NCI-H748 treated with DMSO at 0.1 percent for 48 hours (cell line): ENCODE data around the gene LZTS3.
"Not testable (repeated sequence)": the region's sequence is repeated elsewhere in the genome, so short reads cannot be mapped to it uniquely, and the experiment has no call there.

Experiments
- DNase-seq: peaks from one replicate; lab custom pipeline; 2025; lab: John Stamatoyannopoulos, UW

Gene LZTS3

DNA sequence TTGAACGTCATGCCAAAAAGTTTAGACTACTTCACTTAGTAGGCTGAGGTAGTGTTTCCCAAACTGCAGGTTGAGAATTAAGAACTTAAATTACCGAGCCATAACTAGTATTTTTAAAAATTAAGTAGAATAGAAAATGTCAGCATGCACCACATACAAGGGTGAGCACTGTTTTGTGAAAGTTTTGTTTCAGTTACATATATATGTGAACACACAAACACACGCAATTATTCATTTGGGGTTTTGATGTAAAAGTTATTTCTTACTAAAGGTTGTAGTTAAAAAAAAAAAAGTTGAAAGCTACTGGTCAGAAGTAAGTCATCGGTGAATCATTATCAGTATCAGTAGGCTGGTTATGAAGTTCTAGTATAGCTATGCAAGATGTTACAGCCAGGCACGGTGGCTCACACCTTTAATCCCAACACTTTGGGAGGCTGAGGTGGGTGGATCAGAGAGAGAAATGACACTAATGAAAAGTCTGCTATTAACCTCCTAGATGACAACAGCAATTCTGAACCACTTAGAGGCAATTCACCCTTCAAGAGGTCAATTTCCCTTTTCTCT, 37.8 kb downstream of the LZTS3 start:
- DNase-seq = no peak

DNA sequence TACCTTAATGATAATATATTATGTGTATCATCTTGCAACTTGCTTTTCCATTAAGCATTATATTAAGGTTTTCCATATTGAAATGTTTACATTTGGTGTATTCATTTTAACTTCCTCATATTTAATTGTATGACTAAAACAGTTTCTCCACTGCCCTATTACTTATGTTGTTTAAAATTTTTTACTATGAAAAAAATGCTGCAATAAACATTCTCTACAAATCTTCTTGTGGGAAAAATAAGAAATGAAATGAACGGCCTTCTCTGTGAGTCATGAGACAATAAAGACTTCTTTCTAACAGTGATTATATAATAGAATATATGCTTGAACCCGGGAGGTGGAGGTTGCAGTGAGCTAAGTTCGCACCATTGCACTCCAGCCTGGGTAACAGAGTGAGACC, 39.2 kb downstream of the LZTS3 start:
- no peak for DNase-seq

DNA sequence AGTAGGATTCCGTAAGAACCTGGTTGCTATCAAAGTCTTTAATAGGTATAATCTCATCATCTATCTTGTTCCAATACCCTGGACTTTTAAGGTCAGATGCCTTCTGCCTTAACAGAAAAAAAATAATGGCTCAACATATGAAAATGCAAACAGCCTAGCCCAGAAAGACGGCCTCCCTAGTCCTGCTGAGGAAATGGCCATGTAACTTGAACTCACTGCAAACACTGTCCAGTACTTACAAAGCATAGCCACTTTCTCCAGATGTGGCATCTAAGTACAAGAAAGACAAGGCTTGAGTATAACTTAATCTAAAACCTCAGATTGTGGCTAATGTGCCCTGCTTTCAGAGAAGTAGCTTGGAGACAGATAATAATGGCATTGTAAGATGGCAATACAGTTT, 40.2 kb downstream of the LZTS3 start:
- DNase-seq = no peak

DNA sequence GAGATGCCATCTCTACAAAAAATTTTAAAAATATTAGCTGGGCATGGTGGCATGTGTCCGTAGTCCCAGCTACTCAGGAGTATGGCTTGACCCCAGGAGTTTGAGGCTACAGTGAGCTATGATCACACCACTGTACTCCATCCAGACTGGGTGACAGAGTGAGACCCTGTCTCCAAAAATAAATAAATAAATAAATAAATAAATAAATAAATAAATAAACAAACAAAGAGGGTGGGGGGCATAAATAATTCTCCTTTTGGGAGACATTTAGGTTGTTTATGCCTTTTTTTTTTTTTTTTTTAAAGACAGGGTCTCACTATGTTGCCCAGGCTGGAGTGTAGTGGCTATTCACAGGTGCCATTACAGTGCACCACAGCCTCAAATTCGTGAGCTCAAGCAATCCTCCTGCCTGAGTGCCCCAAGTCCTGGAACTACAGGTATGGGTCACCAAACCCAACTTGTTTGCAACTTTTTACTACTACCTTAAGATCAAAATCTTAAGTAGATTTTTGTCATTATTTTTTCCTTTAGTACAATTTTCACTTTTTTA, 43.2 kb downstream of the LZTS3 start:
- no peak for DNase-seq

DNA sequence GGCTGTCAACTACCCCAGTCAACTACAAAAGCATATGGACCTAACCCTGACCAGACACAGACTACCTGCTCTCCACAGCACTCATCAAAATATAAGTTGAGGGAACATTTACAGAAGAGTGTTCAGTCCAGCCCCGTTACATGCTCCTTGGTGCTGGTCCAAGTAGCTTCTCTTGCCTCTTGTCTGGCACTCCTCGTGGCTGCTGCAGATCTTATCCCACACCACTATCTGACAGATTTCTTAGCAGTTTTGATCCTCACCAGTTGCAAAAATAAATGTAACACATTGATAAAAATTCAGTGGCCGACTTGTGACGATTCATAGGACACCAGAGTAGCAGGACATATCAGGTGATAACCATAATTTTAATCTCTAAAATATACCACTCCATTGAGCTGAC, 44.3 kb downstream of the LZTS3 start:
- DNase-seq = no peak

DNA sequence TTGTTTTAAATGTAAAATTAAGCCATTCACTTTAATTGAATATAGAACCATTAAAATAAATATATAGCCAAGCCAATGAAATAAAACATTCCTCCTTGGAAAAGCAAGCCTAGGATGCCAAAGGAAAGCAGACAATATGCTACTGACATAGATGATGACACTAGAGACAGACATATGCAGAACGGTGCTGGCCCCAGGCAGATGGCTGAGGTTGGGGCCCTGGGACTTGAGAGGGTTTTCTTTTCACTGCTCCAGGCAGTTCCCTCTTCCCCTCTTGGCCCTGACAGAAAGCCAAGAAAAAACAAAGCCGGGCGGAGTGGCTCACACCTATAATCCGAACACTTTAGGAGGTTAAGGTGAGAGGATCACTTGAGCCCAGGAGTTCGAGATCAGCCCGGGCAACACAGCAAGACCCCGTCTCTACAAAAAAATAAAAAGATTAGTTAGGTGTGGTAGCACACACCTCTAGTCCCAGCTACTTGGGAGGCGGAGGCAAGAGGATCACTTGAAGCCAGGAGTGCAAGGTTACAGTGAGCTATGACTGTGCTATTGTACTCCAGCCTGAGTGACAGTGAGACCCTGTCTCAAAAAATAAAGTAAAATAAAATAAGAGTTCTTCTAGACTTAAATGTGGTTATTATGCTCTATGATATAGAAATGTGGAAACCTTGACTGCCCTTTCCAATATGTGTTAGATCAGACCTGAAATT, 44.9 kb downstream of the LZTS3 start:
- DNase-seq = no peak

DNA sequence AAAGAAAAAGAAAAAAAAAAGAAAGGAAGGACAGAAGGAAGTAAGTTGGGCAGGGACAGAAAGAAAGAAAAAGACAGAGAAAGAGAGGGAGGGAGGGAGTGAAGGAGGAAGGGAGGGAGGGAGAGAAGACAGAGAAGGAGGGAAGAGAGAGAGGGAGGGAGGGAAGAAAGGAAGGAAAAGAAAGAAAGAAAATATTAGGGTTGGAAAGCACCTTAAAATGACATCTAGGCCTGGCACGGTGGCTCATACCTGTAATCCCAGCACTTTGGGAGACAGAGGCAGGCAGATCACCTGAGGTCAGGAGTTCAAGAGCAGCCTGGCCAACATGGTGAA, 46.9 kb downstream of the LZTS3 start:
- no peak for DNase-seq

DNA sequence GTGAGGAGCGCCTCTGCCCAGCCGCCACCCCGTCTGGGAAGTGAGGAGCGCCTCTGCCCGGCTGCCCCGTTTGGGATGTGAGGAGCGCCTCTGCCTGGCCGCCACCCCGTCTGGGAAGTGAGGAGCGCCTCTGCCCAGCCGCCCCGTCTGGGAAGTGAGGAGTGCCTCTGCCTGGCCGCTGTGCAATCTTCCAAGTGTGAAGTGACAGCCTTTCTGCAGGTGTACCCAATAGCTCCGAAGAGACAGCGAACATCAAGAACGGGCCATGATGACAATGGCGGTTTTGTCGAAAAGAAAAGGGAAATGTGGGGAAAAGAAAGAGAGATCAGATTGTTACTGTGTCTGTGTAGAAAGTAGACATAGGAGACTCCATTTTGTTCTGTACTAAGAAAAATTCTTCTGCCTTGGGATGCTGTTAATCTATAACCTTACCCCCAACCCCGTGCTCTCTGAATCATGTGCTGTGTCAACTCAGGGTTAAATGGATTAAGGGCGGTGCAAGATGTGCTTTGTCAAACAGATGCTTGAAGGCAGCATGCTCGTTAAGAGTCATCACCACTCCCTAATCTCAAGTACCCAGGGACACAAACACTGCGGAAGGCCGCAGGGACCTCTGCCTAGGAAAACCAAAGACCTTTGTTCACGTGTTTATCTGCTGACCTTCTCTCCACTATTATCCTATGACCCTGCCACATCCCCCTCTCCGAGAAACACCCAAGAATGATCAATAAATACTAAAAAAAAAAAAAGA, 47.4 kb downstream of the LZTS3 start:
- not testable (repeated sequence) for DNase-seq

DNA sequence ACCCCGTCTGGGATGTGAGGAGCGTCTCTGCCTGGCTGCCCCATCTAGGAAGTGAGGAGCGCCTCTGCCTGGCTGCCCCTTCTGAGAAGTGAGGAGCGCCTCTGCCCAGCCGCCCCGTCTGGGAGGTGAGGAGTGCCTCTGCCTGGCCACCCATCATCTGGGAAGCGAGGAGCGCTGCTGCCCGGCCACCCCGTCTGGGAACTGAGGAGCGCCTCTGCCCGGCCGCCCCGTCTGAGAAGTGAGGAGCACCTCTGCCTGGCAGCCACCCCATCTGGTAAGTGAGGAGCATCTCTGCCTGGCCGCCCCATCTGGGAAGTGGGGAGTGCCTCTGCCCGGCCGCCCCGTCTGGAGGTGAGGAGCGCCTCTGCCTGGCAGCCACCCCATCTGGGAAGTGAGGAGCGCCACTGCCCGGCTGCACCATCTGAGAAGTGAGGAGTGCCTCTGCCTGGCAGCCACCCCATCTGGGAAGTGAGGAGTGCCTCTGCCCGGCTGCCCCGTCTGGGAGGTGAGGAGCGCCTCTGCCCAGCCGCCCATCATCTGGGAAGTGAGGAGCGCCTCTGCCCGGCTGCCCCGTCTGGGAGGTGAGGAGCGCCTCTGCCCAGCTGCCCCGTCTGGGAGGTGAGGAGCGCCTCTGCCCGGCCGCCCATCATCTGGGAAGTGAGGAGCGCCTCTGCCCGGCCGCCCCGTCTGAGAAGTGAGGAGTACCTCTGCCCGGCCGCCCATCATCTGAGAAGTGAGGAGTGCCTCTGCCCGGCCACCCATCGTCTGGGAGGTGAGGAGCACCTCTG, 48.4 kb downstream of the LZTS3 start:
- DNase-seq = not testable (repeated sequence)

DNA sequence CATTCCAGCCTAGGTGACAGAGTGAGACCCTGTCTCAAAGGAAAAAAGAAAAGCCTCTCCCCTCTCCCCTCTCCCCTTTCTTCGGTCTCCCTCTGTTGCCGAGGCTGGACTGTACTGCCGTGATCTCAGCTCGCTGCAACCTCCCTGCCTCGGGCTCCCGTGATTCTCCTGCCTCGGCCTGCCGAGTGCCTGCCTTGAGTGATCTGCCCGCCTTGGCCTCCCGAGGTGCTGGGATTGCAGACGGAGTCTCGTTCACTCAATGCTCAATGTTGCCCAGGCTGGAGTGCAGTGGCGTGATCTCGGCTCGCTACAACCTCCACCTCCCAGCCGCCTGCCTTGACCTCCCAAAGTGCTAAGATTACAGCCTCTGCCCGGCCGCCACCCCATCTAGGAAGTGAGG, 49.2 kb downstream of the LZTS3 start:
- not testable (repeated sequence) for DNase-seq

DNA sequence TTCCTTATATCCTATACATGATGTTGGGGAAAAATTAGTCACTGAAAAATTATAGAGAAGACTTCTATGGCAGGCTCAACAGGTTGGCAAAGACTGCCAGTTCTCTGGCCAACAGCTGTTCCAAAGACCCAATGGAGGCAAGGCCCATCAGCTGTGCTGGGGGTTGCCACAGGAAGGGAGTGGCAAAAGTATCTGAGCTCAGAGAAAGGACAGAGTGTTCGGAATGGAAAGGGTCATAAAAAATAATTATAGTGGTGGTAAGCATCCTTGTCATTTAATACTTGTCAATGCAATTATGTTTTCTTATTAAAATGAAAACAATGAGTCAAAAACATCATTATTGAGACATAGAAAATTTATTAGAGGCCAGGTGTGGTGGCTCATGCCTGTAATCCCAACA, 49.8 kb downstream of the LZTS3 start:
- DNase-seq = peak; percentile 87

DNA sequence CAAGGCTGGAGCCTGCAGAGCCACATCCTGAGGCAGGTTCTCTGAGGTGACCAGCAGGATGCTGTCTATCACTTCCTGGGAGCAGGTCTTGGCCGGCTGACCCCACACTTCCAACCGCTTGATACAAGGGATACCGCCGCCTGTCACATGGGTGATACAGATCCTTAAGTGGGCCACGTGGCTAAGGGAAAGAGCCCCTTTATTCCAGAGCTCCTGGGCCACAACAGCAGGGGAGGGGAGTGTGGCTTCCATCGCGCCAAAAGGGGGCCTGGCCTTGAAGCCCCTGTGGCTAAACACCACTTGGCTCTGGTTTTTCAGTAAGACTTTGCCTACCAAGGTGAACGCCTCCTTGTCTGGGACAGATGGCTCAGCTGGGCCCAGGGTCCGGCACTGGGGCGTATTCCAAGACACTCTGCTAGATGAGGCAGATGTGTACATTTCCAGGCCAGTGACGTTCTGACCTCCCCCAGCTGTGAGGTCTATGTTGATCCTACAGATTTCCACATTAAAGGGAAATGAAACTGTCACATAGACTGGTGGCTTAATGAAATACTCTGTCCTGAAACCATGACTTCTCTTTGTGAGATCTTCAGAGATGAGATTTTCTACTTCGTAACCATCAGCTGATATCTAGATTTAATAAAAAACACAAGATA, 51.3 kb downstream of the LZTS3 start:
- no peak for DNase-seq

DNA sequence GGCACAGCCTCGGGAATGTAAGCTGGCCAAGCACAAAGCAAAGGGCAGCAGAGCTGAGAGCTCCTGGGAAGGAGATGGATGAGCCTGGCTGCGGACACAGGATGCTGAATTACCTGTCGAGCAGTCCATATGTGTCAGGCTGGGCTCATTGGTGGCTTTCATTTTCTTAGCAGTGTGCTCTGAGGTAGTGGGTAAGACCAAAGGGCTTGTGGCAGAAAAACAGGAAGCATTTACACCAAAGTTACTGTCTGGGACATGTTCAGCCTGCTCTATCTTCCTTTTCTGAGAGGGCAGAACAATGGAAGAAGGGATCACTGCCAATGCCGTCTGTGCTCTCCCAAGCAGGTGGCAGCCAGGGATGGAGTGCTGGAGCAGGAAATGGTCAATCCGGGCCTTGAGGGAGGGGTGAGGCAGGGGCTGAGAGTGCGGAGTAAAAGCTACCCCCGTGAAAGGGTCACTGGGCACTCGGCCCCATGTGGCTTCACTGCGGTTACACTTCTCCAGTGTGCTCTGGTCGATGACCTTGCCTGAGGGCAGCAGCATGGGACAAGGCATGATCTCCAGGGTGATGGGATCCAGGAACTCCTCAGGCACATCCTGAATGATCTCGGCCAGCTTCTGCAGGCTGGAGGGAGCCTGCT, 52.0 kb downstream of the LZTS3 start:
- DNase-seq = no peak

DNA sequence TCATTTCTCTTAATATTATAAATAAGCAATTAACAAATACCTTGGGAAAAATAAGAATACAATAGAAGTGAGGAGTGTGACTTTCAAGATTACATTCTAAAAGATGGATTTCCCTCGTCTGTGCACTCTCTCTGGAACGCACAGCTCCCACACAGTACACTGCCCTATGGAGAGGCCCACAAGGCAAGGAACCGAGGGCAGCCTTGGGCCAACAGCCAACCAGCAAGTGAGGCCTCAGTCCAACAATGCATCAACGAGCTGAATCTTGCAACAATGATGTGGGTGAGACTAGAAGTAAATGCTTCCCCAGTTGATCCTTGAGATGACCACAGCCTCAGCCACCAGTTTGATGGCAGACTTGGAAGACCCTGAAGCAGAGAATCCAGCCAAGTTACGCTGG, 54.3 kb downstream of the LZTS3 start:
- DNase-seq = no peak

DNA sequence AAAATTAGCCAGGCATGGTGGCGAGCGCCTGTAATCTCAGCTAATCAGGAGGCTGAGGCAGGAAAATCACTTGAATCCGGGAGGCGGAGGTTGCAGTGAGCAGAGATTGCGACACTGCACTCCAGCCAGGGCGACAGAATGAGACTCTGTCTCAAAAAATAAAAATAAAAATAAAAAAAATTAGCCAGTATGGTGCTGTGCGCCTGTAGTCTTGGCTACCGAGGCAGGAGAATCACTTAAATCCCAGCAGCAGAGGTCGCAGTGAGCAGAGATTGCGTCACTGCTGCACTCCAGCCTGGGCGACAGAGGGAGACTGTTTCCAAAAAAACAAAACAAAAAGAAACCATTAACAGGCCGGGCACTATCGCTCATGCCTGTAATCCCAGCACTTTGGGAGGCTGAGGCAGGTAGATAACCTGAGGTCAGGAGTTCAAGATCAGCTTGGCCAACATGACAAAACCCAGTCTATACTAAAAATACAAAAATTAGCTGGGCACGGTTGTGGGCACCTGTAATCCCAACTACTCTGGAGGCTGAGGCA, 55.4 kb downstream of the LZTS3 start:
- DNase-seq = not testable (repeated sequence)

DNA sequence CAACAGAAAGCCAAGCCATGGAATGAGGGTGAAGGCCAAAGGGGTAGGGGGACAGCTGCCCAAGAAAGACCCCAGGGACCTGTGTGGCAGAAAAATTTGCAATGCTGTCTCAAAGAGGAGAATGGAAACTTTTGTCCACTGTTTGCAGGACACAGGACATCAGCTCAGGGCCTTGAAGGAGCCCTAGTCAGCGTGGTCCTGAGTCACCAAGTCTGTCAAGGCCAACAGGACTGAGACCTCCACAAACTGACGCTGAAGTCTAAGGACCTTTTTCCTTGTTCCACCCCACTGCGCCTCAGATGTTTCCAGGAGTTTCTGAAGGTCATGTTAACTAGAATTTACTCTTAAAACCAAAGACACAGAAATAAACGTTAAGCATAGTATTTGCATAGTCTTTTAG, 57.0 kb downstream of the LZTS3 start:
- DNase-seq = no peak

DNA sequence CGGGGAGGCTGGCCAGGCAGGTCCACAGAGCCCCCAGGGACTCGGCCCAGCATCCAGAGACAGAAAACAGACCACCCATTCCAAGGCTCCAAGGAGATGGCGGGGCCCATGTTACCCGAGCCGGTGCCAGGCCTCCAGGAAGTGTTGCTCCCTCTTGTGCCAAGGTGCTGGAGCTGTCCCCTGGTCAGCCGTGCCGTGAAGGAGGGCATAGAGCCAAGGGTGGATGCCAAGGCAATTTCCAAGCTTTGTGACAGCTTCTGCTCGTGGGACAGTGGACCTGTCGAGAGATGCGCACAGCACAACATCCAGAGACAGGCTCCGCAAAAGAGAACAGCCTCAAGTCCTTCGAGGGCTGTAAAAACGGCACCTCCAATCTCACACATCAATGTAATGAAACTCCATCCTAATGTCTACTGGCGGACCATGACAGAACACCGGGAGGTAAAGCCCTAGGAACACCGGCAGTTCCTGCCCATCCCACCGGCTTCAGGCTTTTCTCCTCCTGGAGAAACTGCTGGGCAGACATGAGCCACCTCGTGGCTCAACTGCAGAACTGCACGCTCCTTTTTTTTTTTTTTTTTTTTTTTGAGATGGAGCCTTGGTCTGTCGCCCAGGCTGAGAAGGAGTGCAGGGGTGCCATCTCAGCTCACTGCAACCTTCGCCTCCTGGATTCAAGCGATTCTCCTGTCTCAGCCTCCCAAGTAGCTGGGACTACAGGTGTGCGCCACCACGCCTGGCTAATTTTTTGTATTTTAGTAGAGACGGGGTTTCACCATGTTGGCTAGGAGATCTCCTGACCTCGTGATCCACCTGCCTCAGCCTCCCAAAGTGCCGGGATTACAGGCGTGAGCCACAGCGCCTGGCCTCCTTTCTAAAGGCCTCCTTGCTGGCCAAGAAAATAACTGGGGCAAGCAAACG, 57.9 kb downstream of the LZTS3 start:
- DNase-seq = peak; percentile 35
